Measurements from ENCODE around the gene NNT.
A peak's percentile ranks its signal among the peaks of the same experiment; 100 is the strongest.
"Not testable (repeated sequence)": the region's sequence is repeated elsewhere in the genome, so short reads cannot be mapped to it uniquely, and the experiment has no call there.

NNT gene

GRCh38 chr5:43580402-43581210 is 22.4 kb upstream of the NNT start:
- in situ Hi-C loops (cut with HindIII; ENCODE audit: low pct_ligation_motif_present, low pct_unique_long_range_greater_than_20kb, low sequenced_read_pairs); DNase-seq: not testable (repeated sequence)

- in situ Hi-C loops (cut with HindIII; ENCODE audit: low pct_ligation_motif_present, low pct_unique_long_range_greater_than_20kb, low sequenced_read_pairs), result no loop called here
- no peak for DNase-seq
These were observed 21.6 kb upstream of the NNT start for GRCh38 chr5:43581398-43581797.

GRCh38 chr5:43582082-43583005 is 20.6 kb upstream of the NNT start:
- in situ Hi-C loops (cut with HindIII; ENCODE audit: low pct_ligation_motif_present, low pct_unique_long_range_greater_than_20kb, low sequenced_read_pairs), result no loop called here
- DNase-seq, result no peak

GRCh38 chr5:43583724-43584123 is 19.3 kb upstream of the NNT start:
- in situ Hi-C loops (cut with HindIII; ENCODE audit: low pct_ligation_motif_present, low pct_unique_long_range_greater_than_20kb, low sequenced_read_pairs), result no loop called here

GRCh38 chr5:43584166-43584699 is 18.7 kb upstream of the NNT start:
- in situ Hi-C loops (cut with HindIII; ENCODE audit: low pct_ligation_motif_present, low pct_unique_long_range_greater_than_20kb, low sequenced_read_pairs), result no loop called here
- no peak for DNase-seq

More at GRCh38 chr5:43583724-43584123, 19.3 kb upstream of the NNT start:
- no peak for DNase-seq

- no peak for DNase-seq
- in situ Hi-C loops (cut with HindIII; ENCODE audit: low pct_ligation_motif_present, low pct_unique_long_range_greater_than_20kb, low sequenced_read_pairs), result no loop called here
These were observed 14.1 kb upstream of the NNT start for GRCh38 chr5:43588842-43589241.

- in situ Hi-C loops (cut with HindIII; ENCODE audit: low pct_ligation_motif_present, low pct_unique_long_range_greater_than_20kb, low sequenced_read_pairs), result no loop called here
- no peak for DNase-seq
These were observed 13.7 kb upstream of the NNT start for GRCh38 chr5:43589310-43589709.

GRCh38 chr5:43590700-43591099 is 12.3 kb upstream of the NNT start:
- in situ Hi-C loops (cut with HindIII; ENCODE audit: low pct_ligation_motif_present, low pct_unique_long_range_greater_than_20kb, low sequenced_read_pairs), result no loop called here
- DNase-seq, result no peak

- in situ Hi-C loops (cut with HindIII; ENCODE audit: low pct_ligation_motif_present, low pct_unique_long_range_greater_than_20kb, low sequenced_read_pairs), result no loop called here
- DNase-seq, result no peak
These were observed 10.6 kb upstream of the NNT start for GRCh38 chr5:43592363-43592762.

- DNase-seq; in situ Hi-C loops (cut with HindIII; ENCODE audit: low pct_ligation_motif_present, low pct_unique_long_range_greater_than_20kb, low sequenced_read_pairs): not testable (repeated sequence)
These were observed 4.1 kb upstream of the NNT start for GRCh38 chr5:43598927-43599326.

GRCh38 chr5:43601454-43602260 is 1.3 kb upstream of the NNT start:
- in situ Hi-C loops (cut with HindIII; ENCODE audit: low pct_ligation_motif_present, low pct_unique_long_range_greater_than_20kb, low sequenced_read_pairs), result no loop called here
- DNase-seq, result peak; percentile 48

GRCh38 chr5:43603344-43604217 is 601 bp downstream of the NNT start:
- DNase-seq, result peak; percentile 41
- in situ Hi-C loops (cut with HindIII; ENCODE audit: low pct_ligation_motif_present, low pct_unique_long_range_greater_than_20kb, low sequenced_read_pairs), result no loop called here

GRCh38 chr5:43604699-43605098 is 1.7 kb downstream of the NNT start:
- in situ Hi-C loops (cut with HindIII; ENCODE audit: low pct_ligation_motif_present, low pct_unique_long_range_greater_than_20kb, low sequenced_read_pairs), result no loop called here
- DNase-seq, result no peak

GRCh38 chr5:43606351-43606750 is 3.4 kb downstream of the NNT start:
- in situ Hi-C loops (cut with HindIII; ENCODE audit: low pct_ligation_motif_present, low pct_unique_long_range_greater_than_20kb, low sequenced_read_pairs), result no loop called here
- DNase-seq, result no peak

GRCh38 chr5:43608406-43608805 is 5.4 kb downstream of the NNT start:
- no peak for DNase-seq
- in situ Hi-C loops (cut with HindIII; ENCODE audit: low pct_ligation_motif_present, low pct_unique_long_range_greater_than_20kb, low sequenced_read_pairs), result no loop called here

- in situ Hi-C loops (cut with HindIII; ENCODE audit: low pct_ligation_motif_present, low pct_unique_long_range_greater_than_20kb, low sequenced_read_pairs), result no loop called here
- DNase-seq, result peak; percentile 11
These were observed 6.8 kb downstream of the NNT start for GRCh38 chr5:43609752-43610151.

GRCh38 chr5:43613370-43613769 is 10.4 kb downstream of the NNT start:
- DNase-seq, result no peak
- in situ Hi-C loops (cut with HindIII; ENCODE audit: low pct_ligation_motif_present, low pct_unique_long_range_greater_than_20kb, low sequenced_read_pairs), result no loop called here
